Testis (tissue), 3 donors: Measurements from ENCODE around the gene SNX7. TPM values are rescaled to one million over a fixed set of nuclear protein-coding genes. Genes with fewer than 3 reads are reported as not detected.

ENCODE experiments used
- DNase-seq: peaks from one replicate; pipeline ENCODE4 v3.0.0-alpha.2; 2019
- H3K27ac ChIP-seq, 2 donors: fragments of 200-600 bp; sonication (generic); one replicate each; pipeline ENCODE4 v1.5.1; 2019
- H3K27me3 ChIP-seq: fragments of 200-600 bp; sonication (generic); one replicate; pipeline ENCODE4 v1.5.1; 2019
- H3K36me3 ChIP-seq: fragments of 200-600 bp; sonication (generic); one replicate; pipeline ENCODE4 v1.5.1; 2017; ENCODE audit warnings: low read depth; ENCODE audit errors: missing control alignments
- H3K4me1 ChIP-seq: fragments of 200-600 bp; sonication (generic); one replicate; pipeline ENCODE4 v1.5.1; 2019
- H3K4me3 ChIP-seq, 2 donors: fragments of 200-600 bp; sonication (generic); one replicate each; pipeline ENCODE4 v1.5.1; 2017 to 2019
- H3K9me3 ChIP-seq: fragments of 200-600 bp; sonication (generic); one replicate; pipeline ENCODE4 v1.5.1; 2017
- POLR2A ChIP-seq: fragments of 450-650 bp; IDR thresholded peaks from one replicate; pipeline ENCODE4 v1.6.1; 2017; ENCODE audit warnings: antibody characterized with exemption, mild to moderate bottlenecking, moderate library complexity
- WGBS, 2 donors: methylation state at CpG; one replicate each; pipeline ENCODE4 v1.1.5; 2018; 5-methylcytosine and 5-hydroxymethylcytosine counted together
- intact Hi-C: fragments of 100-400 bp; cut with DNase I; formaldehyde crosslinking; loops from one replicate; pipeline ENCODE4 v1.15.1; 2023; ENCODE audit warnings: low total_unique reads
- polyA plus RNA-seq: library from polyadenylated mRNA; stranded (reverse); fragments of 350-450 nt; fragmentation: Illumina TruSeq; extraction: RNeasy Lipid Tissue Mini Kit (QIAGEN cat#74804); gene quantifications from one replicate; pipeline ENCODE4 v1.2.3, GENCODE V29; 2014; ENCODE audit warnings: low read depth, low replicate concordance; ENCODE audit not compliant: insufficient read depth
- total RNA-seq, 2 donors: library from RNA; depleted of rRNA; stranded (reverse); fragments of >200 nt; gene quantifications; one replicate each; pipeline ENCODE4 v1.2.3, GENCODE V29; 2016
- TF ChIP-seq, protein P1 (sequence below), 3 experiments: fragments of 450-650 bp in 2 of 3; fragments of 200-600 bp in 1 of 3; sonication (generic) in 1 of 3; IDR thresholded peaks; one replicate each; pipeline ENCODE4 v1.5.1; 2016 to 2019; ENCODE audit warnings: antibody characterized with exemption in 3 of 3, mild to moderate bottlenecking in 2 of 3, moderate library complexity in 1 of 3

The SNX7 gene
- total and polyA plus RNA-seq, 3 donors from 2014 or later = 29.7 to 36.2 (median 32.0) TPM

GRCh38 chr1:98732985-98733781 is 71.7 kb downstream of the SNX7 start:
- Histone ChIP-seq H3K36me3 (no peaks in the 10 kb centered on the region), H3K4me3 (no peak overlapping the region), H3K27ac (no peak overlapping the region), H3K9me3 (no peaks in the 10 kb centered on the region), H3K4me1 (no peaks in the 10 kb centered on the region), H3K27me3 (no peaks in the 10 kb centered on the region)
- WGBS, 2 donors = 64 to 71% methylated on average over 9 of the region's 9 CpGs
- no peak for TF ChIP-seq POLR2A
- DNase-seq = no peak
- intact Hi-C loops = no loop called here

DNA sequence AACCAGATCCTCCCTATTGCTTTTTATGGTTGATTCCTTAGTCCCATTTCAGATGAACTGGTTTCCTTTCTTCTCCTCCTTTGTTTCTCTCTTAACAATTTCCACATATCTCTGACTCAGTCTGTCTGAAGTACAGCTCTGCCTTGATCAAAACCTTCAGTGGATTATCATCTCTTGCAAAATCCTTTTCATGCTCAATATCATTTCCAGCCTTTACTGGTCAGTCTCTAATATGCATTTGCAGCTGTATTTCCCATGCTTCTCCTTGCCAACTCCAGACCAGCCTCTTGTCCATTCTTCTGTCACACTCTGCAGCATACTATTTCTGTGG is 72.2 kb downstream of the SNX7 start:
- no peak overlapping the region for H3K4me3 ChIP-seq
- no peaks in the 10 kb centered on the region for H3K36me3 ChIP-seq
- intact Hi-C loops = no loop called here
- DNase-seq = no peak
- no peaks in the 10 kb centered on the region for H3K4me1 ChIP-seq
- H3K27ac ChIP-seq = no peak overlapping the region
- no peaks in the 10 kb centered on the region for H3K9me3 ChIP-seq
- no peaks in the 10 kb centered on the region for H3K27me3 ChIP-seq
- no peak for TF ChIP-seq POLR2A
- TF ChIP-seq, protein P1, sequence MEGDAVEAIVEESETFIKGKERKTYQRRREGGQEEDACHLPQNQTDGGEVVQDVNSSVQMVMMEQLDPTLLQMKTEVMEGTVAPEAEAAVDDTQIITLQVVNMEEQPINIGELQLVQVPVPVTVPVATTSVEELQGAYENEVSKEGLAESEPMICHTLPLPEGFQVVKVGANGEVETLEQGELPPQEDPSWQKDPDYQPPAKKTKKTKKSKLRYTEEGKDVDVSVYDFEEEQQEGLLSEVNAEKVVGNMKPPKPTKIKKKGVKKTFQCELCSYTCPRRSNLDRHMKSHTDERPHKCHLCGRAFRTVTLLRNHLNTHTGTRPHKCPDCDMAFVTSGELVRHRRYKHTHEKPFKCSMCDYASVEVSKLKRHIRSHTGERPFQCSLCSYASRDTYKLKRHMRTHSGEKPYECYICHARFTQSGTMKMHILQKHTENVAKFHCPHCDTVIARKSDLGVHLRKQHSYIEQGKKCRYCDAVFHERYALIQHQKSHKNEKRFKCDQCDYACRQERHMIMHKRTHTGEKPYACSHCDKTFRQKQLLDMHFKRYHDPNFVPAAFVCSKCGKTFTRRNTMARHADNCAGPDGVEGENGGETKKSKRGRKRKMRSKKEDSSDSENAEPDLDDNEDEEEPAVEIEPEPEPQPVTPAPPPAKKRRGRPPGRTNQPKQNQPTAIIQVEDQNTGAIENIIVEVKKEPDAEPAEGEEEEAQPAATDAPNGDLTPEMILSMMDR (IDR thresholded peaks at IDR 0.05) = no peak

DNA sequence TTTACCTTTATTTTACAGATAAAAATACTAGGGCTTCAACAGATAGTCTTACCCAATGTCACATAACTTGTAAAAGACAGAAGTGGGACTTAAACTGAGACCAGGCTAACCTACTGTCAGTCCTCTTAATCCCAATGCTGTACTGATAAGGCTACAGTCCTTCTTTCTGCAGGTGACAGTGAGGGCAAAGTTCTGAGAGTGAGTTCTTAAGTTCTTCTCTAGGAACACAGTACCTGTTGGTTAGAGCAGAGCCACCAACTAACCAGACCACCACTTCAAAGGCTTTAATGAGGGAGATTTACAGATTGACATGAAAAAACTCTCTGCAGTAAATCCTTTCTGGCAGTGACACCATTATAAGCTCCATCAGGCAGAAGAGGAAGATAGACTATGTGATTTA is 74.2 kb downstream of the SNX7 start:
- Histone ChIP-seq H3K27me3 (no peaks in the 10 kb centered on the region), H3K4me1 (no peaks in the 10 kb centered on the region), H3K36me3 (no peaks in the 10 kb centered on the region), H3K27ac (no peak overlapping the region), H3K4me3 (no peak overlapping the region), H3K9me3 (no peaks in the 10 kb centered on the region)
- TF ChIP-seq POLR2A = no peak
- TF ChIP-seq, protein P1 (IDR thresholded peaks at IDR 0.05) = no peak
- no peak for DNase-seq
- intact Hi-C loops = no loop called here

- intact Hi-C loops = no loop called here
- Histone ChIP-seq H3K9me3 (no peaks in the 10 kb centered on the region), H3K27me3 (no peaks in the 10 kb centered on the region), H3K4me1 (no peaks in the 10 kb centered on the region), H3K27ac (no peak overlapping the region), H3K4me3 (no peak overlapping the region), H3K36me3 (no peaks in the 10 kb centered on the region)
- DNase-seq = no peak
- TF ChIP-seq, protein P1 (IDR thresholded peaks at IDR 0.05) = no peak
- TF ChIP-seq POLR2A = no peak
Observed at GRCh38 chr1:98737835-98738234, 76.3 kb downstream of the SNX7 start.

DNA sequence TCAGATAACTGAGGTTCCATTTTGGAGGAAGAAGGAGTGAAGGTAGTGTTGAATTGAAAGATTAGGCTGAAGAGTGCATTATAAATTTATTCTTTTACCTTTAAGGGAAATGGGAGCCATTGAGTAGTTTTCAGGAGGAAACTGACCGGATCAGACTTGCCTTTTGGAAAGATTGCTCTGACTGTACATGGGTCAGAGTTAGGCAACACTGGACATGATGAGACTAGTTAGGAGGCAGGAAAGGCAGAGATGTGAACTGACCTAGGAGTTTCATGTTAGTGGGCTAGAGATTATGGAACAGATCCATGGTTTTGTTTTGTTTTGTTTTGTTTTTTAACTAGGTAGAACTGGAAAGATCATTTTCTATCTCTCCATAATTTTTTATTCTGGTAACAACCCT is 78.2 kb downstream of the SNX7 start:
- no peaks in the 10 kb centered on the region for H3K36me3 ChIP-seq
- H3K27ac ChIP-seq = no peak overlapping the region
- WGBS, 2 donors = 75 to 92% methylated on average over 1 of the region's 1 CpG
- H3K4me3 ChIP-seq = no peak overlapping the region
- no peaks in the 10 kb centered on the region for H3K9me3 ChIP-seq
- no peak for TF ChIP-seq POLR2A
- TF ChIP-seq, protein P1 (IDR thresholded peaks at IDR 0.05) = no peak
- intact Hi-C loops = no loop called here
- H3K4me1 ChIP-seq = no peaks in the 10 kb centered on the region
- H3K27me3 ChIP-seq = no peaks in the 10 kb centered on the region
- DNase-seq = no peak
